PC-9 (cell line): ENCODE data around the gene SLC39A3. TPM values are rescaled to one million over a fixed set of nuclear protein-coding genes. Genes with fewer than 3 reads are reported as not detected.
"Not testable (repeated sequence)": the region's sequence is repeated elsewhere in the genome, so short reads cannot be mapped to it uniquely, and the experiment has no call there.

ENCODE experiments used
- BruUV-seq: library from RNA; stranded (reverse); fragments of 400-500 nt; replicated peaks from 2 replicates; lab custom pipeline; 2021; lab: Mats Ljungman, UMichigan
- CTCF ChIA-PET: fragments of 300-600 bp; sonication (Branson Sonifier 250); formaldehyde crosslinking; loops from one replicate; lab custom pipeline; 2022; ENCODE audit warnings: antibody characterized with exemption; lab: Charles Lee
- POLR2A ChIA-PET: fragments of 300-600 bp; sonication (Branson Sonifier 250); formaldehyde crosslinking; loops from one replicate; lab custom pipeline; 2022; ENCODE audit warnings: antibody characterized with exemption; ENCODE audit not compliant: unreplicated experiment; lab: Charles Lee
- DNase-seq, 2 experiments: peaks; one replicate each; pipeline versions ENCODE4 v3.0.0 to v3.0.0-alpha.2; 2015 to 2022; ENCODE audit warnings: mixed read lengths in 1 of 2
- H2AFZ ChIP-seq: fragments of 200-600 bp; sonication (generic); 2 replicates; pipeline ENCODE4 v1.8.1; 2017; ENCODE audit warnings: antibody characterized with exemption
- H3F3A ChIP-seq: fragments of 200-600 bp; sonication (generic); 2 replicates; pipeline ENCODE4 v1.8.1; 2017; ENCODE audit warnings: antibody characterized with exemption, mild to moderate bottlenecking, low read depth; ENCODE audit not compliant: insufficient read depth
- H3K27ac ChIP-seq: fragments of 200-600 bp; sonication (generic); 2 replicates; pipeline ENCODE4 v1.6.1; 2016; ENCODE audit warnings: mixed run types
- H3K27me3 ChIP-seq: fragments of 200-600 bp; sonication (generic); 2 replicates; pipeline ENCODE4 v1.6.1; 2016; ENCODE audit warnings: low read depth, mixed run types; ENCODE audit not compliant: insufficient read depth
- H3K36me3 ChIP-seq: fragments of 200-600 bp; sonication (generic); 2 replicates; pipeline ENCODE4 v1.6.1; 2016; ENCODE audit warnings: low read depth, mixed run types
- H3K4me1 ChIP-seq: fragments of 200-600 bp; sonication (generic); replicated peaks from 2 replicates; pipeline ENCODE4 v1.6.1; 2016; ENCODE audit warnings: mixed run types; ENCODE audit not compliant: insufficient read depth
- H3K4me2 ChIP-seq: fragments of 200-600 bp; sonication (generic); 2 replicates; pipeline ENCODE4 v1.6.1; 2017; ENCODE audit warnings: mixed run types
- H3K4me3 ChIP-seq: fragments of 200-600 bp; sonication (generic); 2 replicates; pipeline ENCODE4 v1.6.1; 2016; ENCODE audit warnings: mixed run types
- H3K79me2 ChIP-seq: fragments of 200-600 bp; sonication (generic); 2 replicates; pipeline ENCODE4 v1.6.1; 2017; ENCODE audit warnings: low read depth, mixed run types
- H3K9me2 ChIP-seq: fragments of 200-600 bp; sonication (generic); 2 replicates; pipeline ENCODE4 v1.8.1; 2017; ENCODE audit warnings: mild to moderate bottlenecking; ENCODE audit not compliant: insufficient read depth
- H3K9me3 ChIP-seq: fragments of 200-600 bp; sonication (generic); 2 replicates; pipeline ENCODE4 v1.8.1; 2016; ENCODE audit warnings: low read depth; ENCODE audit not compliant: insufficient read depth
- H4K20me1 ChIP-seq: fragments of 200-600 bp; sonication (generic); 2 replicates; pipeline ENCODE4 v1.8.1; 2017; ENCODE audit not compliant: insufficient read depth
- CTCF ChIP-seq: fragments of 200-600 bp; sonication (generic); conservative IDR thresholded peaks from 2 replicates; pipeline ENCODE4 v1.6.1; 2017; ENCODE audit warnings: mixed run types, antibody characterized with exemption, mild to moderate bottlenecking, moderate library complexity
- EZH2 ChIP-seq: fragments of 200-600 bp; sonication (generic); IDR thresholded peaks from 2 replicates; pipeline ENCODE4 v1.8.0; 2017; ENCODE audit warnings: antibody characterized with exemption, low read depth
- intact Hi-C: fragments of 100-400 bp; cut with micrococcal nuclease; formaldehyde crosslinking; loops from one replicate; pipeline ENCODE4 v1.10.0; 2022; ENCODE audit not compliant: unreplicated experiment
- total RNA-seq: library from RNA; stranded (reverse); gene quantifications from 2 replicates; pipeline ENCODE4 v1.2.3, GENCODE V29; 2021

SLC39A3 gene
- total RNA-seq, 1 experiment from 2014 or later = 21.6 TPM

- CTCF ChIA-PET = no interaction called here
- no peak overlapping the region for H3K4me2 ChIP-seq
- no peaks in the 10 kb centered on the region for H3K36me3 ChIP-seq
- no peak overlapping the region for H2AFZ ChIP-seq
- H3K27me3 ChIP-seq = peaks cover 19% of the 10 kb centered on the region
- no peaks in the 10 kb centered on the region for H3K9me2 ChIP-seq
- no peaks in the 10 kb centered on the region for H3K9me3 ChIP-seq
- no peaks in the 10 kb centered on the region for H4K20me1 ChIP-seq
- no TSS peak for BruUV-seq
- H3F3A ChIP-seq = no peaks in the 10 kb centered on the region
- intact Hi-C loops = no loop called here
- TF ChIP-seq CTCF (no peak), EZH2 (no peak)
- H3K27ac ChIP-seq = no peak overlapping the region
- DNase-seq = no peak
- POLR2A ChIA-PET = no interaction called here
- no peak overlapping the region for H3K4me3 ChIP-seq
- H3K79me2 ChIP-seq = no peaks in the 10 kb centered on the region
- no peaks in the 10 kb centered on the region for H3K4me1 ChIP-seq
Observed at GRCh38 chr19:2714531-2715269, 25.1 kb downstream of the SLC39A3 start.

- intact Hi-C loops = not testable (repeated sequence)
Observed at GRCh38 chr19:2714102-2714501, 25.7 kb downstream of the SLC39A3 start.

GRCh38 chr19:2713170-2713569 is 26.6 kb downstream of the SLC39A3 start:
- H3K79me2 ChIP-seq, H4K20me1 ChIP-seq, H3K4me3 ChIP-seq, H3K36me3 ChIP-seq, H3K9me2 ChIP-seq, CTCF ChIA-PET, H2AFZ ChIP-seq, BruUV-seq, intact Hi-C loops, H3K9me3 ChIP-seq, H3F3A ChIP-seq, H3K4me1 ChIP-seq, H3K27ac ChIP-seq, DNase-seq, POLR2A ChIA-PET, H3K4me2 ChIP-seq: not testable (repeated sequence)
- H3K27me3 ChIP-seq = peaks cover 13% of the 10 kb centered on the region

More at GRCh38 chr19:2714102-2714501, 25.7 kb downstream of the SLC39A3 start:
- DNase-seq, POLR2A ChIA-PET, H3K4me3 ChIP-seq, H2AFZ ChIP-seq, H3K9me2 ChIP-seq, H3K4me1 ChIP-seq, H4K20me1 ChIP-seq, H3K9me3 ChIP-seq, H3K79me2 ChIP-seq, CTCF ChIA-PET, H3K4me2 ChIP-seq, H3F3A ChIP-seq, H3K27ac ChIP-seq, BruUV-seq, H3K36me3 ChIP-seq: not testable (repeated sequence)
- H3K27me3 ChIP-seq = peaks cover 18% of the 10 kb centered on the region

- ChIA-PET POLR2A (no interaction called here), CTCF (no interaction called here)
- no peak for DNase-seq
- Histone ChIP-seq H3K27ac (no peak overlapping the region), H3K27me3 (peaks cover 13% of the 10 kb centered on the region), H3K79me2 (no peaks in the 10 kb centered on the region), H3K4me3 (no peak overlapping the region), H3K4me2 (no peak overlapping the region), H3K9me2 (no peaks in the 10 kb centered on the region), H2AFZ (no peak overlapping the region), H3K9me3 (no peaks in the 10 kb centered on the region), H4K20me1 (no peaks in the 10 kb centered on the region), H3F3A (no peaks in the 10 kb centered on the region), H3K4me1 (no peaks in the 10 kb centered on the region), H3K36me3 (no peaks in the 10 kb centered on the region)
- no TSS peak for BruUV-seq
- TF ChIP-seq CTCF = no peak
- intact Hi-C loops = no loop called here
Observed at GRCh38 chr19:2711875-2712205, 28.0 kb downstream of the SLC39A3 start.
